HepG2 (cell line): ENCODE data around the gene SERPINA9. TPM values are rescaled to one million over a fixed set of nuclear protein-coding genes. Genes with fewer than 3 reads are reported as not detected.
A peak's percentile ranks its signal among the peaks of the same experiment; 100 is the strongest.

ENCODE experiments used
- ARID5B ChIP-seq: IDR thresholded peaks from 2 replicates; pipeline ENCODE4 v1.4.0; 2020; ENCODE audit warnings: mild to moderate bottlenecking, missing genetic modification reagents
- CBX5 ChIP-seq: sonication (generic); formaldehyde crosslinking; IDR thresholded peaks from 2 replicates; pipeline ENCODE4 v1.4.0; 2020; ENCODE audit warnings: missing genetic modification reagents, borderline replicate concordance
- FOXA1 ChIP-seq, 2 experiments: fragments of 450-650 bp in 1 of 2; sonication (generic) in 1 of 2; formaldehyde crosslinking in 1 of 2; IDR thresholded peaks; 2 replicates each; pipeline versions ENCODE4 v1.4.0 to v1.6.1; 2016 to 2020; ENCODE audit warnings: missing genetic modification reagents in 1 of 2
- FOXK1 ChIP-seq: sonication (generic); formaldehyde crosslinking; IDR thresholded peaks from 2 replicates; pipeline ENCODE4 v1.4.0; 2020; ENCODE audit warnings: low read depth, missing genetic modification reagents, borderline replicate concordance
- FOXK2 ChIP-seq: fragments of 450-650 bp; IDR thresholded peaks from 2 replicates; pipeline ENCODE4 v1.6.1; 2016
- NCOA2 ChIP-seq: sonication (generic); formaldehyde crosslinking; IDR thresholded peaks from 2 replicates; pipeline ENCODE4 v1.8.0; 2022; ENCODE audit warnings: inconsistent platforms
- NFYB ChIP-seq: sonication (generic); formaldehyde crosslinking; IDR thresholded peaks from 2 replicates; pipeline ENCODE4 v1.4.0; 2020; ENCODE audit warnings: missing genetic modification reagents
- SAP130 ChIP-seq: IDR thresholded peaks from 2 replicates; pipeline ENCODE4 v1.6.1; 2016; ENCODE audit warnings: low read depth
- SKI ChIP-seq: fragments of 450-650 bp; IDR thresholded peaks from one replicate; pipeline ENCODE4 v1.6.1; 2018; ENCODE audit warnings: mild to moderate bottlenecking; ENCODE audit not compliant: partially characterized antibody
- SOX13 ChIP-seq, 3 experiments: fragments of 450-650 bp in 1 of 3; sonication (generic) in 1 of 3; formaldehyde crosslinking in 1 of 3; IDR thresholded peaks in 2 of 3; conservative IDR thresholded peaks in 1 of 3; 2 replicates each; pipeline versions ENCODE4 v1.5.0 to v1.6.1; 2016 to 2020; ENCODE audit warnings: antibody characterized with exemption in 1 of 3, mild to moderate bottlenecking in 1 of 3, missing compliant biosample characterization in 1 of 3, missing genetic modification reagents in 1 of 3, moderate library complexity in 1 of 3
- SUZ12 ChIP-seq: fragments of 150-350 bp; IDR thresholded peaks from 2 replicates; pipeline ENCODE4 v1.6.1; 2014; ENCODE audit warnings: low read depth, low read length
- TEAD3 ChIP-seq: optimal IDR thresholded peaks from 2 replicates; pipeline ENCODE3; 2016; ENCODE audit warnings: borderline replicate concordance
- ZFX ChIP-seq: sonication (generic); formaldehyde crosslinking; IDR thresholded peaks from 2 replicates; pipeline ENCODE4 v1.4.0; 2020; ENCODE audit warnings: mild to moderate bottlenecking, low read depth, missing genetic modification reagents, moderate library complexity
- ZNF12 ChIP-seq: sonication (generic); formaldehyde crosslinking; IDR thresholded peaks from 2 replicates; pipeline ENCODE4 v1.5.0; 2020; ENCODE audit warnings: missing genetic modification reagents
- ZNF33A ChIP-seq: sonication (generic); formaldehyde crosslinking; IDR thresholded peaks from 2 replicates; pipeline ENCODE4 v1.5.1; 2020; ENCODE audit warnings: missing genetic modification reagents, mild to moderate bottlenecking, moderate library complexity, borderline replicate concordance
- ZUFSP ChIP-seq: sonication (generic); formaldehyde crosslinking; IDR thresholded peaks from 2 replicates; pipeline ENCODE4 v1.9.0; 2021; ENCODE audit warnings: missing genetic modification reagents, mild to moderate bottlenecking, borderline replicate concordance
- polyA plus RNA-seq, 8 experiments: library from polyadenylated mRNA; depleted of rRNA in 3 of 8; stranded (reverse) in 7 of 8; unstranded in 1 of 8; fragments of >200 nt; fragmentation: Illumina TruSeq in 4 of 8; extraction: Trizol in 4 of 8; gene quantifications; 2 replicates each; pipeline versions ENCODE4 v1.2.1 to v1.2.3, GENCODE V29; 2011 to 2016; ENCODE audit warnings: low read depth in 4 of 8, missing spikeins in 1 of 8, mixed read lengths in 1 of 8; ENCODE audit not compliant: insufficient read depth in 1 of 8
- total RNA-seq, 5 experiments: library from RNA; depleted of rRNA; stranded (reverse); fragments of >200 nt; fragmentation: Illumina TruSeq; extraction: Trizol; gene quantifications; 2 replicates each; pipeline ENCODE4 v1.2.3, GENCODE V29; 2016; ENCODE audit warnings: low read depth in 1 of 5
- TF ChIP-seq, protein P1 (sequence below): sonication (generic); formaldehyde crosslinking; IDR thresholded peaks from 2 replicates; pipeline ENCODE4 v1.5.0; 2020; ENCODE audit warnings: missing genetic modification reagents
- TF ChIP-seq, protein P2 (sequence below): sonication (generic); formaldehyde crosslinking; IDR thresholded peaks from 2 replicates; pipeline ENCODE4 v1.8.1; 2022; ENCODE audit warnings: mild to moderate bottlenecking, missing genetic modification reagents

Gene SERPINA9
- total and polyA plus RNA-seq, 2 of the 13 experiments (the other 11 are each of a cell fraction or from before 2014, with no cell fraction given), result 0.21 TPM; not detected in 1

GRCh38 chr14:94455928-94456327 lies 20.1 kb downstream of the SERPINA9 start (continued):
- TF ChIP-seq SOX13 (IDR thresholded peaks at IDR 0.05) (no peak), SOX13 (CRISPR knock-in tag; conservative IDR thresholded peaks at IDR 0.05 in 1 of 2, IDR thresholded peaks at IDR 0.05 in 1 of 2) (peak in 1 of 2 experiments; percentile 89; a peak in 2 of 4 replicates), TEAD3 (CRISPR knock-in tag) (peak; percentile 64), ZNF12 (CRISPR knock-in tag) (no peak), FOXK1 (peak; percentile 53; the same call in 1 of the 2 replicates), SUZ12 (no peak), ZNF33A (CRISPR knock-in tag) (no peak), NFYB (CRISPR knock-in tag) (no peak), ARID5B (peak; percentile 66; the same call in 1 of the 2 replicates), FOXA1 (IDR thresholded peaks at IDR 0.05) (0 out of 2 replicates have a peak, but pooled peaks have one; percentile 17), FOXA1 (CRISPR knock-in tag; IDR thresholded peaks at IDR 0.05) (peak; percentile 59), FOXK2 (peak; percentile 78), CBX5 (CRISPR knock-in tag) (no peak), SKI (no peak), ZFX (CRISPR knock-in tag) (no peak), SAP130 (CRISPR knock-in tag) (peak; percentile 60), NCOA2 (peak; percentile 87), ZUFSP (CRISPR knock-in tag) (no peak)
- TF ChIP-seq, protein P1, sequence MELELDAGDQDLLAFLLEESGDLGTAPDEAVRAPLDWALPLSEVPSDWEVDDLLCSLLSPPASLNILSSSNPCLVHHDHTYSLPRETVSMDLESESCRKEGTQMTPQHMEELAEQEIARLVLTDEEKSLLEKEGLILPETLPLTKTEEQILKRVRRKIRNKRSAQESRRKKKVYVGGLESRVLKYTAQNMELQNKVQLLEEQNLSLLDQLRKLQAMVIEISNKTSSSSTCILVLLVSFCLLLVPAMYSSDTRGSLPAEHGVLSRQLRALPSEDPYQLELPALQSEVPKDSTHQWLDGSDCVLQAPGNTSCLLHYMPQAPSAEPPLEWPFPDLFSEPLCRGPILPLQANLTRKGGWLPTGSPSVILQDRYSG (CRISPR knock-in tag), result no peak
- TF ChIP-seq, protein P2, sequence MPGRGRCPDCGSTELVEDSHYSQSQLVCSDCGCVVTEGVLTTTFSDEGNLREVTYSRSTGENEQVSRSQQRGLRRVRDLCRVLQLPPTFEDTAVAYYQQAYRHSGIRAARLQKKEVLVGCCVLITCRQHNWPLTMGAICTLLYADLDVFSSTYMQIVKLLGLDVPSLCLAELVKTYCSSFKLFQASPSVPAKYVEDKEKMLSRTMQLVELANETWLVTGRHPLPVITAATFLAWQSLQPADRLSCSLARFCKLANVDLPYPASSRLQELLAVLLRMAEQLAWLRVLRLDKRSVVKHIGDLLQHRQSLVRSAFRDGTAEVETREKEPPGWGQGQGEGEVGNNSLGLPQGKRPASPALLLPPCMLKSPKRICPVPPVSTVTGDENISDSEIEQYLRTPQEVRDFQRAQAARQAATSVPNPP (CRISPR knock-in tag), result no peak
